Endometrial microvascular endothelial cells (primary cell): ENCODE results near the gene NUBP2. TPM values are rescaled to one million over a fixed set of nuclear protein-coding genes. Genes with fewer than 3 reads are reported as not detected.

Source experiments
- in situ Hi-C: cut with HindIII; loops from 2 replicates; pipeline ENCODE4 v1.10.0; 2017; ENCODE audit warnings: low sequenced_read_pairs, low pct_unique_long_range_greater_than_20kb; ENCODE audit errors: inconsistent ontology term
- total RNA-seq: library from RNA; depleted of rRNA; stranded (reverse); fragments of >200 nt; gene quantifications from one replicate; pipeline ENCODE4 v1.2.3, GENCODE V29; 2015; ENCODE audit errors: inconsistent ontology term

NUBP2 gene
- total RNA-seq, 1 donor from 2014 or later = 96.6 TPM

- in situ Hi-C loops = no loop called here
These were observed 36.2 kb downstream of the NUBP2 start for GRCh38 chr16:1818873-1819525.

- in situ Hi-C loops = no loop called here
These were observed 36.9 kb downstream of the NUBP2 start for GRCh38 chr16:1819611-1820010.

GRCh38 chr16:1820096-1820945, 37.6 kb downstream of the NUBP2 start:
- in situ Hi-C loops = no loop called here

- in situ Hi-C loops = no loop called here
These were observed 38.2 kb downstream of the NUBP2 start for GRCh38 chr16:1820946-1821290.

GRCh38 chr16:1821861-1822611, 39.3 kb downstream of the NUBP2 start:
- in situ Hi-C loops = no loop called here

- in situ Hi-C loops = no loop called here
These were observed 40.0 kb downstream of the NUBP2 start for GRCh38 chr16:1822801-1823200.

GRCh38 chr16:1823821-1824220, 41.1 kb downstream of the NUBP2 start:
- in situ Hi-C loops = no loop called here

GRCh38 chr16:1825381-1825863, 42.7 kb downstream of the NUBP2 start:
- in situ Hi-C loops = no loop called here

- in situ Hi-C loops = no loop called here
These were observed 43.3 kb downstream of the NUBP2 start for GRCh38 chr16:1825864-1826690.

GRCh38 chr16:1826691-1827573, 44.2 kb downstream of the NUBP2 start, which contains the start of the genes FAHD1 and HAGH:
Gene FAHD1 (plus strand): TSS chr16:1827206. CDS start chr16:1827239, 33 bp downstream.
Gene HAGH (minus strand): TSS chr16:1826825. CDS start chr16:1826787, 38 bp downstream.
- in situ Hi-C loops = no loop called here

- in situ Hi-C loops = no loop called here
These were observed 46.1 kb downstream of the NUBP2 start for GRCh38 chr16:1828645-1829410.

GRCh38 chr16:1830213-1830612, 47.5 kb downstream of the NUBP2 start:
- in situ Hi-C loops = no loop called here

- in situ Hi-C loops = no loop called here
These were observed 48.7 kb downstream of the NUBP2 start for GRCh38 chr16:1831186-1832075.

- in situ Hi-C loops = no loop called here
These were observed 50.2 kb downstream of the NUBP2 start for GRCh38 chr16:1832838-1833454.

GRCh38 chr16:1834096-1834495, 51.3 kb downstream of the NUBP2 start:
- in situ Hi-C loops = no loop called here
